HG03175 (cell line): ENCODE measurements around the gene EVC2.

Source experiments
- ATAC-seq: cut with Tn5 transposase; IDR thresholded peaks from one replicate; pipeline ENCODE4 v1.9.1; 2021; ENCODE audit warnings: mild to moderate bottlenecking, moderate library complexity; ENCODE audit not compliant: unreplicated experiment

The EVC2 gene

GRCh38 chr4:5712517-5712916 is 4.2 kb upstream of the EVC2 start:
- ATAC-seq = no peak

GRCh38 chr4:5711479-5712184 is 3.3 kb upstream of the EVC2 start:
- ATAC-seq = no peak

DNA sequence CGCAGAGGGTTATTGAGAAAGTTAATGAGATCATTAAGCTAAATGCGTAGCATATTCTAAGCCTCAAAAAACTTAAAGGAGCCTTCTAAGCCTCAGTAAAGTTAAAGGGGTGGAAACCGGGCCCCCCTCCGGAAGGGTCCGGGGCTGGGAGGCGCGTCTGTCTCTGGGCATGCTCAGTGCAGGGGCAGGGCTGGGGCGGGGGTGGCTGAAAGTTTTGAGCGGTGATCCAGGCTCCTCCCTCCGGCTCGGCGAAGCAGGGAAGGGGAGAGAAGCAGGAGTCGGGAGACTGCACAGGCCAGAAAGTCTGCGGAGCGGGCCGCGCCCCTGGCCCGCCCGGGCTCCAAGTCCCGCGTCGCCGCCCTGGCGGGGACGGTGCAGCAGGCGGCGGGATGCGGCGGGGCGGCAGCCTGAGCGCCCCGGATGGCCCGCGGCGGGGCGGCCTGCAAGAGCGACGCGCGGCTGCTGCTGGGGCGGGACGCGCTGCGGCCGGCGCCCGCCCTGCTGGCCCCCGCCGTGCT is 2.7 kb upstream of the EVC2 start, which contains the start of gene EVC:
Gene EVC, plus strand, starts transcription at position 241 of the 518 bp plus-strand sequence. Its CDS starts 180 bp downstream, at position 421.
- ATAC-seq = no peak

GRCh38 chr4:5710065-5710960 is 2.0 kb upstream of the EVC2 start:
- ATAC-seq = no peak

DNA sequence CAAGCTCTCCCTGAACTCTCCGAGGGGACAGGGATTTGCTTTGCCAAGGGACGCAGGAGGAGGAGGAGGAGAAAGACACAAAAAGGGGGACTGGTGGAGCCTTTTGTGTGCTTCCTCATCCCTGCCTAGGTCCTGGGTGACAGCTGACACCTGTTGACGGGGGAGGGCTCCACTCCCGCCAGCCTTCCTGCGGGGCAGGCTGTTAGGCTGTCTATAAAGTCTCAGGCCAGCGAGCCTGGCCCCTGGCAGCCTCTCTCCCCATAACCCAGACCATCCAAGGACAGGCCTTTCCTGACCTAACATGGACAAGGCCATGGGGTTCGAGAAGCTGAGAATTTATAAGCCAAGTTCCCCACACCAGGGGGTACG is 832 bp upstream of the EVC2 start:
- ATAC-seq = no peak

GRCh38 chr4:5707778-5708448 is 446 bp downstream of the EVC2 start:
- ATAC-seq = no peak

DNA sequence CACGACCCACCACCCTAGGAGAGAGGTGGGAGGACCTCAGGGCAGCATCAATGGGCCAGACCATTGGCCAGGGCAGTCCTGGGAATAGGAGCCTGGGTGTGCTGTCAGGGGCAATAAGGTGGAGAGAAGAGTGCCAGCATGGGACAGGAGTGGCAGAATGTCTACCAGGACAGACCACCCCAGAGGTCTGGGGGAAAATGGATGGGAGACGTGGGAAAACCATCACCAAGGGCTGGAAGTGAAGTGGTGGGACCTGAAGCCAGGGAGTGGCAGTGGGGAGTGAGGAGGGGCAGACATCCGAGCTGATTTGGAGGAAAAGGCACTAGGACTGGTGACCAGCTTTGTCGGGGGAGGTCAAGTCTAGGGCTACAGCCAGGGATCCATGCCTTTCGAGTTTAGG is 993 bp downstream of the EVC2 start:
- no peak for ATAC-seq

DNA sequence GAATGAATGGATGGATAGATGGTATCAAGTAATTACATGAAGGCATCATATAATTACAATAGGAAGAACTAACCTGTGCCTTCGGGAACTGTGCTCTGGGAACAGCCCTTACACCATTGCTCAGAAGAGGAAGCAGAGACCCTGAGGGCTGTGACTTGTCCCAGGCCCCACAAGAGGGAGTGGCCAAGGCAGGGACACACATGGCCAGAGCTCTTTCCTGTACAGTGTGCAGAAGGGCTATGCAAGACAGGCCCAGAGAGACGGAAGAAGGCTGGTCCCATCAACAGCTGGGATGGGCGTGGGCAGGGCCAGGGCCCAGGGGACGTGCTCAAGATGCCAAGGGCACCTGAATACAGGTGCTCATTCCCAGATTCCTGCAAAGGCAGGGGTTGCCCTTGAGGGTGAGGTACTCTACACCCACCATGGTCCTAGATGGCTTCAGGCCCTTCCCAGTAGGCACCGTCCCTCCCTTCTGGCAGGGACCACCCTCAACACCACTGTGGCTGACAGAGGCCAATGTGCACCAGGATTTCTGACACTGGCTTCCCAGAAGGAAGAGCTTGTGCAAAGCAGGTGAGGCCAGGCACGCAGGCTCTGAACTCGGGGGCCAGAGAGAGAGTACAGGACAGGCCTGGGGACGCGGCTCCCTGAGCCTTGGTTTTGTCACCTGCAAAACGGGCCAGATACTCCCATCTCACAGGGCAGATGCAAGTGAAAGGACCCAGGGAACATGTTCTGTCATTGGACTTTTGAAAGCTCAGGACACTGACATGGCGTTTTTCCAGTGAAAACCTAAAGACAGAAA is 1.7 kb downstream of the EVC2 start:
- no peak for ATAC-seq

GRCh38 chr4:5705647-5706320 is 2.6 kb downstream of the EVC2 start:
- ATAC-seq = no peak

DNA sequence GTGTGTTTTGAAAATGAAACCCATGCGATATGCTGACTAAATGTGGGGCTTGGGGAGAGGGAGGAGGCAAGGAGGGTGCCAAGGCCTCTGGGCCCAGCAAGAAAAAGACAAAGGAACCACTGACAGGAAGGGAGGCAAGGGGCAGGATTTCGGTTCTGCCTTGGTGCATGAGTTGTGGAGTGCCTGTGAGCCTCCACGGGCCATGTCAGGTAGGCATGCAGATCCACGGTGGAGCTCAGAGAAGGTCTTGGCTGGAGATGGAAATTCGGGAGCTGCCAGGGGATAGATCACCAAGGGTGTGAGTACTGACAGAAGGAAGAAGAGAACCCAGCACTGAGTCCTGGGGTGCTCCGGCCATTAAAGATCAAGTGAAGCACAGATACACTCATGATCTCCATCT is 4.1 kb downstream of the EVC2 start:
- ATAC-seq = no peak

DNA sequence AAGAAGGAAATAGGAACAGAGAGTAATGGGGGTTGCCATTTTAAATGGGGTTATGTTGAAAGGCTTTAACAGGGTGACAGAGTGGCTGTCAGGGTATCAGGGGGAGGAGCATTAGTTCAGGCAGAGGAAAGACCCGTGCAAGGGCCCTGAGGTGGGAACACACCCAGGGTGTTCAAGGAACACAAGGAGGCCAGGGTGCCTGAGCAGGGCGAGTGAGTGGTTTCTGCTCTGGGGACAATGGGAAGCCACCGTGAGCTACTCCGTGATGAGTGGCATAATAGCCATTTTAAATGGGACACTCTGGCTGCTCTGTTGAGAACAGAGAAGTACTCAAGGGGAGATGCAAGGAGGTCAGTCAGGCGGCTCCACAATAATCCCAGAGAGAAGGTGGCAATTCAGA is 4.5 kb downstream of the EVC2 start:
- ATAC-seq = no peak

GRCh38 chr4:5701971-5702370 is 6.4 kb downstream of the EVC2 start:
- no peak for ATAC-seq

GRCh38 chr4:5700459-5700858 is 7.9 kb downstream of the EVC2 start:
- no peak for ATAC-seq

DNA sequence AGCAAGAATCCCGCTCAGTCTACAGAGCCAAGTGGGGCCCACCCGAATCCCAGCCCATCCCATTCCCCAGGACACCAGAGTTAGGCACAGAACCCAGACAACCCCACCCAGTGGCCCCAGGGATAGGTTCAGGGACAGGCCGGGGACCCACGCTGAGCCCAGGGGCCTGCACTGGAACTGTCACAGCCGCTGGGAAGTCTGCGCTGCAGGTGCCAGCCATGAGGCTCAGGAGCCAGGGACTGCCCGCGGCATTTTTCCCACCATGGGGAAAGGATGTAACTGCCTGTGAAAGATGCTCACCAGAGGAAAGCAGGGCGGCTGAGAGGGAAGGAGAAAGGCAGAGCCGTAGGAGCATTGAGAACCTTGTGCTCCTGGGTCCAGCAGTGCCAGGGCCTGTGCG is 12.0 kb downstream of the EVC2 start:
- ATAC-seq = no peak

GRCh38 chr4:5693871-5694270 is 14.5 kb downstream of the EVC2 start:
- ATAC-seq = no peak

GRCh38 chr4:5691491-5692132 is 16.7 kb downstream of the EVC2 start:
- no peak for ATAC-seq

DNA sequence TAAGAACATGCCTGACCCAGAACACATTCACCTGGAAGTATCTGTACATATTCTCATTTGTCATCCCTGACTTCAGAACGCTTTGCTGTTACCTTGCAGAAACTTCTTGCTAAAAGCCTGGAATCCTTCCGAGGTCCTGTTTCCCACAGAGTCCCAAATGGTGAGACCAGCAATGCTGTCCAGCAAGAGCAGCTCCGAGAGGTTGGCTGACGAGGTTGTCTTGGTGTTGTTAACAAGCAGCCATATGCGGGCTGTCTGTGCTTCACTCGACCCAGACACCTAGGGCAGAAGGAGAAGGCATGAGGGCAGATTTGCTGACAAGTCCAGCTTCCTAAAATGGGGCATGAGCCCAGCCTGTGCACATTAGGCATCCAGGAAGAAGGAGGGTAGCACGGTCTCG is 19.3 kb downstream of the EVC2 start:
- ATAC-seq = no peak

DNA sequence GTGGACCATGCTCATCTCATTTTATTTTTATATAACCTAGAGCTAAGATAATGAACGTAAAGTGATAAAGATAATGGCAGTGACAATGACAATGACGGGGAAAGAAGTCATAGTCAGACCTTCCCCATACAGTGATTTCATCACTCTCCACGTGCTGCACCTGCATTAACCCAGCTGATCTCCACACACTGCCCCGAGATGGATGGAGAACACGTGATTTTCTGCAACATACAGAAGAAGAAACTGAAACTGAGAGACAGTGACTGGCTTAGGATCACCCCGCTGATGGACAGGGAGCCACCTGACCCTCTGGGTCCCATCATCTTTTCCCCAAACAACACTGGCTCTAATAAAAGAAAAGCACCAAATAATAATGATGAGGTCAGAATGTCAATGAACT is 22.0 kb downstream of the EVC2 start:
- no peak for ATAC-seq

GRCh38 chr4:5685296-5685695 is 23.1 kb downstream of the EVC2 start:
- no peak for ATAC-seq

- no peak for ATAC-seq
Measured at GRCh38 chr4:5683566-5683965, 24.8 kb downstream of the EVC2 start.
